ENCODE results near the gene HCN3. TPM values are rescaled to one million over a fixed set of nuclear protein-coding genes. Genes with fewer than 3 reads are reported as not detected.

HCN3 gene
- total RNA-seq, 5 donors from 2014 or later (not counting 1 experiment from before 2014, with no cell fraction given): 1.7 to 4.1 (median 4.0) TPM

DNA sequence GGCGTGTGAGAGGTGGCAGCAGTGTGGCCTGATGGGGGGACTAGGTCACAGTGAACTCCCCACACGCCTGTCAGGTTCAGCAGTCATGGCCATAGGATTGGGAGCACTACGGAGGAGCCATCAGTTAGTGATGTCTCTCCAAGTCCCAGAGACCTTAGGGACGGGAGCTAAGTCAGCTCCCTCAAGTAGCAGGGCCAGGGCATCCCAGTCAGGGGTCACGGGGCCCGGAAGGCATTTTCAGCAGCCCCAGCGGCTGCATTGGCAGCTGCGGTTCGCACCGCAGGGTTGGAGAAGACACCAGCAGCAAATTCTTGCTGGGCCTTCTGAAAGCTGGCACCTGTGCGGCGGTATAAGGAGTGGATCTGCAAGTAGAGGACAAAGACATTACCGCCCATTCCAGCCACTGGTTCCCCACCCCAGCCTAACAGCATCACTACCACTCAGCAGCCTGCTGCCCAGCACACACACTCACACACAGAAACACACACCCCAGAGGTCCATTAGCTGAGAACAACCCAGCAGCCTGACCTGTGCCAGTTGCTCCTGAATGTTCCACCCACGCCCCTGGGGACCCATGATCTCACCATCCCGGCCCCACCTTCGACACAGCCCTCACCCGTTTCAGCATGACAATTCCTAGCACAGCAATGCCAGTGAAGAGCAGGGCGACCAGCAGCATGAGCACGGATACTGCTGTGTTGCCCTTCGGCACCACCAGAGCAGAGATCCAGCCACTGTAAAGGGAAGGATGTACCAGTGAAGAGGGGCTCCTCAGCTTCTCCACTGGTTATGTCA lies 21.0 kb upstream of the HCN3 start:
- peaks cover 22% of the 10 kb centered on the region for H3K36me3 Mint-ChIP-seq
- Histone ChIP-seq H3K27me3 (replicated peaks in 1 of 2; ENCODE audit: control insufficient read depth in 2 of 2, extremely low read depth in 1 of 2, insufficient read depth in 2 of 2, low read length in 1 of 2) (no peaks in the 10 kb centered on the region), H3K9me3 (no peaks in the 10 kb centered on the region), H3K27ac (ENCODE audit: low read length) (no peak overlapping the region), H3K4me1 (ENCODE audit: control insufficient read depth in 1 of 2, extremely low read depth in 1 of 2, insufficient read depth in 2 of 2, low read length in 2 of 2) (peaks cover 15 to 38% of the 10 kb centered on the region in 2 experiments), H3K4me3 (ENCODE audit: control insufficient read depth in 1 of 2, extremely low read depth in 1 of 2, low read length in 1 of 2) (no peak overlapping the region), H3K36me3 (ENCODE audit: control insufficient read depth in 2 of 2, extremely low read depth in 1 of 2, insufficient read depth in 1 of 2, low read length in 1 of 2) (peaks cover 0 to 31% of the 10 kb centered on the region in 2 donors)
- H3K27me3 Mint-ChIP-seq: no peaks in the 10 kb centered on the region
- H3K9me3 Mint-ChIP-seq: no peaks in the 10 kb centered on the region
- ChIA-PET CTCF (interaction anchor here in 1 of 2 donors (0.6 kb wide), 1 partner anchor 452 kb away, joined by 4 read pairs; no protein-coding TSS in a partner anchor), POLR2A (no interaction called here)
- 96% methylated on average over 20 of the region's 20 CpGs for WGBS (ENCODE audit: insufficient coverage)
- H3K4me3 Mint-ChIP-seq: peak overlapping the region; percentile 71 to 85 (median 80)
- no peak for ATAC-seq (replicated peaks in 1 of 4)
- no peak for DNase-seq
- H3K27ac Mint-ChIP-seq: peak overlapping the region in 1 of 2 donors; percentile 28
- peaks cover 45 to 54% (median 48%) of the 10 kb centered on the region in 3 donors for H3K4me1 Mint-ChIP-seq

- Mint-ChIP-seq H3K9me3 (no peaks in the 10 kb centered on the region), H3K4me3 (peak overlapping the region; percentile 98 to 100 (median 99)), H3K36me3 (peaks cover 36% of the 10 kb centered on the region), H3K4me1 (peaks cover 50 to 56% (median 51%) of the 10 kb centered on the region in 3 donors), H3K27ac (peak overlapping the region; percentile 63 to 98), H3K27me3 (no peaks in the 10 kb centered on the region)
- Histone ChIP-seq H3K4me3 (ENCODE audit: control insufficient read depth in 1 of 2, extremely low read depth in 1 of 2, low read length in 1 of 2) (no peak overlapping the region), H3K27ac (ENCODE audit: low read length) (no peak overlapping the region), H3K9me3 (no peaks in the 10 kb centered on the region), H3K36me3 (ENCODE audit: control insufficient read depth in 2 of 2, extremely low read depth in 1 of 2, insufficient read depth in 1 of 2, low read length in 1 of 2) (peaks cover 0 to 50% of the 10 kb centered on the region in 2 donors), H3K27me3 (replicated peaks in 1 of 2; ENCODE audit: control insufficient read depth in 2 of 2, extremely low read depth in 1 of 2, insufficient read depth in 2 of 2, low read length in 1 of 2) (no peaks in the 10 kb centered on the region), H3K4me1 (ENCODE audit: control insufficient read depth in 1 of 2, extremely low read depth in 1 of 2, insufficient read depth in 2 of 2, low read length in 2 of 2) (peaks cover 12 to 39% of the 10 kb centered on the region in 2 experiments)
- 97% methylated on average over 3 of the region's 5 CpGs for whole genome bisulfite sequencing (ENCODE audit: insufficient coverage)
- ATAC-seq (replicated peaks in 1 of 4) (no peak), DNase-seq (no peak)
- ChIA-PET CTCF (interaction anchor here (1.8 to 3.4 kb wide), 2 partner anchors 10 kb away, joined by 10 to 22 read pairs; no protein-coding TSS in a partner anchor), POLR2A (interaction anchor here in 1 of 2 donors (0.7 kb wide), 1 partner anchor 430 kb away, joined by 5 read pairs; no protein-coding TSS in a partner anchor)
Measured at GRCh38 chr1:155260276-155260675, 17.0 kb upstream of the HCN3 start.

DNA sequence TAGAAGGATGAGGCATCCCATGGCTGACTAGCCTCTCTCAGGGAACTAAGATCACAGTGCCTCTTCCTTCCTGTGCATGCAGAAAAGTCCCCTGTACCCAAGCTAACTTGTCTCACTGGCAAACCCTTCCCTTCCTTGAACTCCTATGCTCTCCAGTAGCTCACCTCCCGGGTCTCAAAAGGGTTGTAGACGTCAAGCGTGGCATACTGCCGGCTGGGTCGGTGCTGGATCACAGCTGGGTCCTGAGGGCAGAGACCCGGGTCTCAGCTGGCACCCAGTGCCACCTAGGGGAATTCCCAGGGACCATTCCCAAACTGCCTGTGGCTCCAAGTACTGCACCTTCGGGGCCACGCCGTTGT lies 15.8 kb upstream of the HCN3 start:
- no peaks in the 10 kb centered on the region for H3K9me3 Mint-ChIP-seq
- Histone ChIP-seq H3K36me3 (ENCODE audit: control insufficient read depth in 2 of 2, extremely low read depth in 1 of 2, insufficient read depth in 1 of 2, low read length in 1 of 2) (peaks cover 0 to 60% of the 10 kb centered on the region in 2 donors), H3K9me3 (no peaks in the 10 kb centered on the region), H3K27me3 (replicated peaks in 1 of 2; ENCODE audit: control insufficient read depth in 2 of 2, extremely low read depth in 1 of 2, insufficient read depth in 2 of 2, low read length in 1 of 2) (no peaks in the 10 kb centered on the region), H3K4me3 (ENCODE audit: control insufficient read depth in 1 of 2, extremely low read depth in 1 of 2, low read length in 1 of 2) (peak overlapping the region; percentile 98 to 99), H3K27ac (ENCODE audit: low read length) (peak overlapping the region; percentile 70), H3K4me1 (ENCODE audit: control insufficient read depth in 1 of 2, extremely low read depth in 1 of 2, insufficient read depth in 2 of 2, low read length in 2 of 2) (peaks cover 12 to 30% of the 10 kb centered on the region in 2 experiments)
- peaks cover 43% of the 10 kb centered on the region for H3K36me3 Mint-ChIP-seq
- no peaks in the 10 kb centered on the region for H3K27me3 Mint-ChIP-seq
- ATAC-seq (replicated peaks in 1 of 4) (peak; percentile 4 to 12 (median 6)), DNase-seq (peak in 2 of 35 experiments; percentile 25 to 51)
- H3K4me3 Mint-ChIP-seq: peak overlapping the region; percentile 98 to 100 (median 99)
- peaks cover 39 to 45% (median 39%) of the 10 kb centered on the region in 3 donors for H3K4me1 Mint-ChIP-seq
- WGBS (ENCODE audit: insufficient coverage): 0% methylated on average over 9 of the region's 9 CpGs
- CTCF ChIA-PET: interaction anchor here (0.6 to 3.4 kb wide), 4 partner anchors 11 to 62 kb away, joined by 4 to 22 read pairs (median 8); partner anchors contain the start of gene FDPS (in 1 of the 2)
- peak overlapping the region; percentile 96 to 98 for H3K27ac Mint-ChIP-seq
- POLR2A ChIA-PET: interaction anchor here in 1 of 2 donors (0.8 kb wide), 1 partner anchor 47 kb away, joined by 3 read pairs; the partner anchor contains the start of gene FDPS

DNA sequence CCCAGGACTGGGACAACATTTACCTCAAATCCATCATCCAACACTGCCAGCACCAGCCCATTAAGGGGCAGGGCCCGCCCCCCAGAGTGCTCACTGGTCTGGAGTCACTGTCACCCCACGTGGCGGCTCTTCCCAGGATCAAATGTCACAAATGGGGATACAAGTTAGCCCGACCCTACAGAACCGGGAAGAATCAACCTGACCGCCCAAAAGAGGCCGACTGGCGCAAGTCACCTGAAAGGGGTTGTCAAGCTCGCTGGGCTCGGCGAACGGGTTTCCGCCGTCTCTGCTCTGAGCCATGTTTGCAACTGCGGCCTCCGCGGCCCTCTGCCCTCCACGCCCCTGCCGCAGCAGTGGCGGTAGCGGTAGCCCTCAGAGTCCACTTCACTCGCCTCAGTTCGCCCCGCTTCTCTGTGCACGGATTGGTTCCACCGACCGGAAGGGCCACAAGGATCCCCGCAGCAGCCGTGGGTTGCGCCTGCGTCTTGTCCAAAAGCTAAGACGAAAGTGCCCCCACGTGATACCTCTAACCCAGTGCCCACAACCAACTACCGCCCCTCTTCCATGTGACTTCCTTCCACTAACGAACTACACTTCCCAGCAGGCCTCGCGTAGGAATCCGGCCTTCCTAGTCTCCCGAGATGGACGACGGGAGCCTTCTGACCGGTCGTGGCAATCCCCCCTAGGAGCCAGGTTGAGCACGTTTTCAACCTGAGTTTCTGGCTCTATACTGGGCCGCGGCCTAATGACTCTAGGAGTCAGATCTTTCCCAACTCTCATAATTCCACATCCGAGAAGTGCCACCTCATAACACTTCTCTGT lies 15.2 kb upstream of the HCN3 start, which contains the start of gene SCAMP3:
SCAMP3 (minus strand) TSS at position 509 of the 822 bp plus-strand sequence; CDS start at position 300, 209 bp downstream.
- H3K27me3 Mint-ChIP-seq: no peaks in the 10 kb centered on the region
- peak; percentile 96 to 99 (median 98) for ATAC-seq (replicated peaks in 1 of 4)
- Histone ChIP-seq H3K9me3 (no peaks in the 10 kb centered on the region), H3K4me3 (ENCODE audit: control insufficient read depth in 1 of 2, extremely low read depth in 1 of 2, low read length in 1 of 2) (peak within 1 kb of the TSS; percentile 98 to 99), H3K4me1 (ENCODE audit: control insufficient read depth in 1 of 2, extremely low read depth in 1 of 2, insufficient read depth in 2 of 2, low read length in 2 of 2) (peaks cover 12 to 30% of the 10 kb centered on the region in 2 experiments), H3K27me3 (replicated peaks in 1 of 2; ENCODE audit: control insufficient read depth in 2 of 2, extremely low read depth in 1 of 2, insufficient read depth in 2 of 2, low read length in 1 of 2) (no peaks in the 10 kb centered on the region), H3K27ac (ENCODE audit: low read length) (peak within 1 kb of the TSS; percentile 70), H3K36me3 (ENCODE audit: control insufficient read depth in 2 of 2, extremely low read depth in 1 of 2, insufficient read depth in 1 of 2, low read length in 1 of 2) (peaks cover 0 to 62% of the 10 kb centered on the region in 2 donors)
- H3K4me3 Mint-ChIP-seq: peak within 1 kb of the TSS; percentile 98 to 100 (median 99)
- peak within 1 kb of the TSS; percentile 96 to 98 for H3K27ac Mint-ChIP-seq
- ChIA-PET POLR2A (interaction anchor here in 1 of 2 donors (0.7 to 0.8 kb wide), 2 partner anchors 46 to 307 kb away, joined by 3 read pairs; partner anchors contain the start of gene FDPS), CTCF (interaction anchor here (0.6 to 3.4 kb wide), 5 partner anchors 11 to 61 kb away, joined by 3 to 22 read pairs (median 5); partner anchors contain the start of gene FDPS (in 1 of the 2))
- no peaks in the 10 kb centered on the region for H3K9me3 Mint-ChIP-seq
- peaks cover 43% of the 10 kb centered on the region for H3K36me3 Mint-ChIP-seq
- DNase-seq: peak; percentile 61 to 93 (median 78)
- WGBS (ENCODE audit: insufficient coverage): under 1% methylated on average over 43 of the region's 47 CpGs
- peaks cover 33 to 40% (median 38%) of the 10 kb centered on the region in 3 donors for H3K4me1 Mint-ChIP-seq

DNA sequence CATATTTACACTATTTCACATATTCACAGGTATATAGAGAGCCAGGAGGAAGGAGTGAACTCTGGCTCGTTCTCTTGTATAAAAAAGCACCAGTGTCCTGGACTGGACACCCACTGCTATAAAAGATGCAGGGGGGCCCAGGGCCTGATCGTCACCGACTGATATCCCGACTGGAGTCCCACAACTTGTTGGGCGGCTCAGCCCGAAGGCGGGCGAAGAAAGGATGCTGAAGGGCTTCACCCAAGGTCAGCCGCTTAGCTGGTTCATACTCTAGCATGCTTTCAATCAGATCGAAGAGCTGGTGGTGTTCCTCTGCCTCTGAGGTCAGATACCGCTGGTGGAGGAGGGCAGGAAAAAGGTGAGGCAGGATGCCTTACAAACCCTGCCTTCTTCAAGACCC lies 14.2 kb upstream of the HCN3 start:
- ATAC-seq (replicated peaks in 1 of 4): no peak
- H3K36me3 Mint-ChIP-seq: peaks cover 46% of the 10 kb centered on the region
- ChIA-PET CTCF (interaction anchor here (0.6 to 1.0 kb wide), 5 partner anchors 10 to 95 kb away, joined by 3 to 4 read pairs (median 3); partner anchors contain the start of gene CLK2 (in 1 of the 2)), POLR2A (no interaction called here)
- H3K9me3 ChIP-seq: no peaks in the 10 kb centered on the region
- 92% methylated on average over 10 of the region's 11 CpGs for WGBS (ENCODE audit: insufficient coverage)
- no peak overlapping the region for H3K27ac ChIP-seq (ENCODE audit: low read length)
- no peaks in the 10 kb centered on the region for H3K27me3 Mint-ChIP-seq
- peaks cover 0 to 65% of the 10 kb centered on the region in 2 donors for H3K36me3 ChIP-seq (ENCODE audit: control insufficient read depth in 2 of 2, extremely low read depth in 1 of 2, insufficient read depth in 1 of 2, low read length in 1 of 2)
- no peaks in the 10 kb centered on the region for H3K9me3 Mint-ChIP-seq
- H3K27me3 ChIP-seq (replicated peaks in 1 of 2; ENCODE audit: control insufficient read depth in 2 of 2, extremely low read depth in 1 of 2, insufficient read depth in 2 of 2, low read length in 1 of 2): no peaks in the 10 kb centered on the region
- H3K4me1 Mint-ChIP-seq: peaks cover 29 to 39% (median 35%) of the 10 kb centered on the region in 3 donors
- no peak overlapping the region for H3K4me3 ChIP-seq (ENCODE audit: control insufficient read depth in 1 of 2, extremely low read depth in 1 of 2, low read length in 1 of 2)
- H3K4me1 ChIP-seq (ENCODE audit: control insufficient read depth in 1 of 2, extremely low read depth in 1 of 2, insufficient read depth in 2 of 2, low read length in 2 of 2): peaks cover 12 to 30% of the 10 kb centered on the region in 2 experiments
- no peak for DNase-seq
- peak overlapping the region; percentile 96 to 98 for H3K27ac Mint-ChIP-seq
- H3K4me3 Mint-ChIP-seq: peak overlapping the region; percentile 3 to 100 (median 41)
